ENCODE data around the gene PRKAG1.

The PRKAG1 gene

DNA sequence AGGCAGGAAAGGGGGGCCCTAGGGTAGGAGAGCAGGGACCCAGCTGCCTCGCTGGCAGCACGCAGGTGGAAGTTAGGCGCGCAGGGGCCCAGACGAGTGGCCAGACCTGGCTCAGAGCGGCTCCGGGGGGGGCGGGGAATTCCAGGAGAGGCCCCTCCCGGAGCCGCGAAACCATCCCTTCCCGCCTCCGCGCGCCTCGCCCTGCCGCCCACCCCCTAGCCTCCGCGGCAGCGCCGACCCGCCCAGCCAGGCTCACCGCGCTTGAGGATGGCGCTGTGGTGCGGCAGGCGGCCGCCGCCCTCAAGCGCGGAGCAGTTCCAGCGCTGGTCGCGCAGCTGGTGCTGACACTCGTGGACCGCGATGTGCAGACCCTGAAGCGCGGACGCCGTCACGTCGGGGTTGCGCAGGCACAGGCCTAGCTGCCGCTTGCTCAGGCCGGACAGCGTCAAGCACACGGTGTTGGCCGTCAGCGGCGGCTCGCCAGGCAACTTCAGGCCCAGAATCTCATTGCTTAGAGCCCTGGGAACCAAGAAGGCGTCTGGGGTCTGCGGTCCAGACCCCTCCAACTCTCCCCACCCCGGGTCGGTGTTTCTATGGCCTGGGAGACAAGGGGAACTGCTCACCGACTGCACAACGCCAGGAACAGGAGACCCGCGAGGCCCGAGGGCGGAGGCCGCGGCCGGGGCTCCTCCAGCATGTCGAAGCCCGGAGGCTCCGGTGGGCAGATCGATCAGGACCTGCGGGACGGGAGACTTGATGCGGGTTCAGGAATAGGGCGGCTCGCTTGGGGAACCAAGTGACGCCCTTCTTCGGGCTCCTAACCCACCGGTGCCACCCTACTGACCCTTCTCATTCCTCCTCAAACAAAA, 48.5 kb downstream of the PRKAG1 start:
- peak; percentile 66 for DNase-seq (ENCODE audit: extremely low spot score)
- TF ChIP-seq, protein P1, sequence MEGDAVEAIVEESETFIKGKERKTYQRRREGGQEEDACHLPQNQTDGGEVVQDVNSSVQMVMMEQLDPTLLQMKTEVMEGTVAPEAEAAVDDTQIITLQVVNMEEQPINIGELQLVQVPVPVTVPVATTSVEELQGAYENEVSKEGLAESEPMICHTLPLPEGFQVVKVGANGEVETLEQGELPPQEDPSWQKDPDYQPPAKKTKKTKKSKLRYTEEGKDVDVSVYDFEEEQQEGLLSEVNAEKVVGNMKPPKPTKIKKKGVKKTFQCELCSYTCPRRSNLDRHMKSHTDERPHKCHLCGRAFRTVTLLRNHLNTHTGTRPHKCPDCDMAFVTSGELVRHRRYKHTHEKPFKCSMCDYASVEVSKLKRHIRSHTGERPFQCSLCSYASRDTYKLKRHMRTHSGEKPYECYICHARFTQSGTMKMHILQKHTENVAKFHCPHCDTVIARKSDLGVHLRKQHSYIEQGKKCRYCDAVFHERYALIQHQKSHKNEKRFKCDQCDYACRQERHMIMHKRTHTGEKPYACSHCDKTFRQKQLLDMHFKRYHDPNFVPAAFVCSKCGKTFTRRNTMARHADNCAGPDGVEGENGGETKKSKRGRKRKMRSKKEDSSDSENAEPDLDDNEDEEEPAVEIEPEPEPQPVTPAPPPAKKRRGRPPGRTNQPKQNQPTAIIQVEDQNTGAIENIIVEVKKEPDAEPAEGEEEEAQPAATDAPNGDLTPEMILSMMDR (IDR thresholded peaks at IDR 0.05; ENCODE audit: control extremely low read depth, extremely low read depth, low read depth, missing control alignments): peak; percentile 29
- POLR2A ChIA-PET: interaction anchor here (0.7 to 1.0 kb wide), 2 partner anchors 16 to 18 kb away, joined by 3 to 4 read pairs; no protein-coding TSS in a partner anchor
- CTCF ChIA-PET: interaction anchor here (1.6 to 15.6 kb wide), 5 partner anchors 12 to 117 kb away, joined by 3 to 264 read pairs (median 33); partner anchors contain the start of genes ARF3, DDN, DDX23 and WNT1

DNA sequence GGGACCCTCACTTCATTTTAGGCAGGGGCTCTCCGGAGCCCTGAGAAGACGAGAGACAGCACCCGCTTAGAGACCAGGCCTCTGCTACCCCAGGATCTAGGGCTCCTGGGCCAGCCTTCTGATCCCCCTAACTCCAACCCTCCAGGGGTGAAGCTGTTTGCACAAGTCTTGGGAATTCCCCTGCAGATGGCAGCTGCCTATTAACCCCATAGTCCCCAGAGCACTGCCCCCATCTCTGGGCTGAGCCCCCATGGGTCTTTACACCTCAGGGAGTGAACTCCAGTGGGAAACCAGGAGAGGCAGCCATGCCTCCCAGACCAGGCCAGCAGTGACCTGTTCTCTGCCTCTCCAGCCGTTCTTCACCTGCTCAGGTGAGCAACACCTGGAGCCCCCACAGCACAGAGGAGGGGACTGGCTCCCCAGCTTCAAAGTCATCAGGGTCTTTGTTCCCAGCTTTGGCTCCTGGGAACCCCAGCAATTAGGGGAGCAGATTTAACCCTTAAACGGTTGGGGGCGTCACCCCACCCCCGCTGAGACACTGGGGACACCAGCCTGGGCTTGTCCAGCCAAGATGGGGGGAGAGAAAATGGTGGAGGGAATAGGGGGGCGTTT, 49.3 kb downstream of the PRKAG1 start:
- ChIA-PET POLR2A (interaction anchor here (0.7 to 1.0 kb wide), 2 partner anchors 15 to 19 kb away, joined by 3 to 4 read pairs; no protein-coding TSS in a partner anchor), CTCF (interaction anchor here (0.7 to 15.6 kb wide), 11 partner anchors 9 to 173 kb away, joined by 3 to 264 read pairs (median 5); partner anchors contain the start of genes ARF3, DDN, DDX23 and RND1)
- DNase-seq (ENCODE audit: extremely low spot score): peak; percentile 40
- TF ChIP-seq, protein P1 (IDR thresholded peaks at IDR 0.05; ENCODE audit: control extremely low read depth, extremely low read depth, low read depth, missing control alignments): no peak

DNA sequence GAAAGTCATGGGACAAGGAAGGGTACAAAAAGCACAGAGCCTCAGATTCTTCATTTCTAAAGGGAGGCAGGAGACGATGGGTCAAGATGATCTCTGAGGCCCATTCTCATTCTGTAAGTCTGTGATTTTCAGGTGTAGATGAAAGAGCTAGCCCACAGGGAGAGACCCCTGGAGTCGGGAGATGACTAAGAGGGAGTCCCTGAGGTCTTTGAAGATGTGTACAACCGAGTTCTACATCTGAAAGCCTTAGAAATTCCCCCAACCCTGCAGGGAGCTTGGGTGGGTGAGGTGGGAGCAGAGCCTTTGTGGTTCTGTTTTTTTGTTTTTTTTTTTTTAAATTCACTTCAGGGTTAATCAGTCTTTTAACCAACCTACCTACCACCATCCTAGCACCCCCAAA, 50.1 kb downstream of the PRKAG1 start:
- ChIA-PET POLR2A (interaction anchor here (0.6 to 0.7 kb wide), 2 partner anchors 11 to 24 kb away, joined by 3 to 7 read pairs; partner anchors contain the start of gene ARF3), CTCF (interaction anchor here (0.7 to 15.6 kb wide), 11 partner anchors 8 to 172 kb away, joined by 3 to 264 read pairs (median 5); partner anchors contain the start of genes ARF3, DDN, DDX23 and RND1)
- TF ChIP-seq, protein P1 (IDR thresholded peaks at IDR 0.05; ENCODE audit: control extremely low read depth, extremely low read depth, low read depth, missing control alignments): no peak
- DNase-seq (ENCODE audit: extremely low spot score): peak; percentile 67

DNA sequence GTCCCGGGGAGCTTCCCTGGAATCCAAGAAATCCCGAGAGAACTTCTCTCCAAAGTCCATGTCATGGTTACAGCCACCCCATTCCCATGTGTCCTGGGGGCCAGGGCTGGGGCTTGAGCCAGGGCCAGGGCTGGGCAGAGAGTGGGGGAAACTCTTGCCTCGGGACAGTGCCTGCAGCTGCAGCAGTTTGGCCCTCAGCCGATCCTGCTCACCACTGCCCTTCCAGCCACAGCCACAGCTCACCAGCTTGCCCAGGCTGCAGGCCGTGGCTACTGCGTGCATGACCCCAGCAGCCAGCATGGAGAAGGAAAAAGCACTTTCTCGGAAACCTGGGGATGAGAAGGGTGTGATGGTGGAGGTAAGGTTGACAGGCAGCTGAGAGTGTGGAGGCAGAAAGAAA, 50.6 kb downstream of the PRKAG1 start:
- TF ChIP-seq, protein P1 (IDR thresholded peaks at IDR 0.05; ENCODE audit: control extremely low read depth, extremely low read depth, low read depth, missing control alignments): no peak
- ChIA-PET POLR2A (interaction anchor here (0.7 kb wide), 1 partner anchor 11 kb away, joined by 3 read pairs; the partner anchor contains the start of gene ARF3), CTCF (interaction anchor here (0.8 to 15.6 kb wide), 8 partner anchors 11 to 115 kb away, joined by 3 to 264 read pairs (median 10); partner anchors contain the start of genes ARF3, DDN, DDX23 and FKBP11)
- no peak for DNase-seq (ENCODE audit: extremely low spot score)

DNA sequence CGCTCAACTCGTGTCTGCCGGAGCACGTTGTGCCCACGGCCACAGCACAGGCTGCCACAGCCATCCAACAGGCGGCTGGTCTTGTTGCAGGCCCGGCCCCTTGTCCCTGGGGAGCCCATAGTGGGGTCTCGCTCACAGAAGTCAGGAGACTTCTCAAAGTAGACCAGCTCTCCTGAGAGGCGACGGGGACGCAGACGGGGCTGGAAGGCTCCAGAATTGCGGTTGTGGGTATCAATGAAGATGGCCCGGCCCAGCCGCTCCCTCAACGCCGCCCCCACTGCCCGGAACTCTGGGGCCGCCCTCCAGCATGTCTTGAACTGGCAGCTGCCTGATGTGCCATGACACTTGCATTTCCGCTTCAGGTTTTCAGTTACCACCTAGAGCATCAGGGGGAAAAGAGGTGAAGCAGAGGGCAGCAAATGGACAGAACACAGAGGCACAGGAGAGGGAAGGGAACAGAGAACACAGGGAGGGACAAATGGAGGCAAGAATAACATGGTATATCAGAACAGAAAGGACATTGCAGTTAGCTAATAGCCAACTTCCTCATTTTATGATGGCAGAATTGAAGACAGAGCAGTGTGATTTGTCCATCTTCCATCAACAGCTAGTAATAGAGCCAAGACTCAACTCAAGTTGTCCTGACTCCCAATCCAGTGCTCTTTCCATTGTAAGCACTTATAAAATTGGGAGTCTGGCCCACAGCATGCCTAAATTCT, 52.2 kb downstream of the PRKAG1 start:
- ChIA-PET CTCF (interaction anchor here (0.9 to 15.6 kb wide), 7 partner anchors 9 to 123 kb away, joined by 3 to 264 read pairs (median 4); partner anchors contain the start of genes ARF3, DDN, DDX23 and FKBP11), POLR2A (no interaction called here)
- peak; percentile 49 for DNase-seq (ENCODE audit: extremely low spot score)
- TF ChIP-seq, protein P1 (IDR thresholded peaks at IDR 0.05; ENCODE audit: control extremely low read depth, extremely low read depth, low read depth, missing control alignments): no peak

Measured in GM10248 (cell line).